Body of pancreas (tissue), 4 donors: ENCODE data around the gene FAM3A. TPM values are rescaled to one million over a fixed set of nuclear protein-coding genes. Genes with fewer than 3 reads are reported as not detected.

ENCODE experiments used
- ATAC-seq: fragments of 150-250 bp; one replicate; pipeline ENCODE4 v1.9.1; 2016
- DNase-seq, 4 donors: peaks; one replicate each; pipeline ENCODE4 v3.0.0-alpha.2; 2019
- H3K27ac ChIP-seq, 4 donors: fragments of 200-600 bp; sonication (generic); 1 replicate in 3 of 4; 2 replicates in 1 of 4; pipeline versions ENCODE4 v1.5.1 to v1.6.1; 2016 to 2019; ENCODE audit warnings: mild to moderate bottlenecking in 1 of 4, mixed read lengths in 1 of 4, moderate library complexity in 1 of 4
- H3K27me3 ChIP-seq, 2 donors: fragments of 200-600 bp; sonication (generic); one replicate each; pipeline ENCODE4 v1.6.0; 2016; ENCODE audit warnings: mild to moderate bottlenecking in 1 of 2
- H3K36me3 ChIP-seq, 2 donors: fragments of 200-600 bp; sonication (generic); replicated peaks in 1 of 2; 2 replicates each; pipeline ENCODE4 v1.5.1; 2016; ENCODE audit warnings: low read depth in 2 of 2; ENCODE audit not compliant: insufficient read depth in 1 of 2
- H3K4me1 ChIP-seq: fragments of 200-600 bp; sonication (generic); one replicate; pipeline ENCODE4 v1.6.0; 2016
- H3K4me3 ChIP-seq, 2 donors: fragments of 200-600 bp; sonication (generic); 1 replicate in 1 of 2; 2 replicates in 1 of 2; pipeline ENCODE4 v1.5.1; 2016 to 2019
- H3K9me3 ChIP-seq, 3 donors: fragments of 200-600 bp; sonication (generic); 1 replicate in 2 of 3; 2 replicates in 1 of 3; pipeline ENCODE4 v1.5.1; 2016
- POLR2A ChIP-seq, 3 donors: fragments of 450-650 bp; IDR thresholded peaks; one replicate each; pipeline ENCODE4 v1.6.1; 2016; ENCODE audit warnings: antibody characterized with exemption in 3 of 3, mild to moderate bottlenecking in 2 of 3
- WGBS, 2 donors: methylation state at CpG; one replicate each; pipeline ENCODE4 v1.1.5; 2017; 5-methylcytosine and 5-hydroxymethylcytosine counted together
- intact Hi-C: fragments of 100-400 bp; cut with DNase I; formaldehyde crosslinking; loops from one replicate; pipeline ENCODE4 v1.15.1; 2023
- total RNA-seq, 2 donors: library from RNA; depleted of rRNA; stranded (reverse); fragments of >200 nt; gene quantifications; one replicate each; pipeline ENCODE4 v1.1.0, GENCODE V29; 2016
- TF ChIP-seq, protein P1 (sequence below), 7 experiments: fragments of 450-650 bp in 4 of 7; fragments of 200-600 bp in 3 of 7; sonication (generic) in 3 of 7; IDR thresholded peaks; one replicate each; pipeline ENCODE4 v1.5.1; 2016 to 2019; ENCODE audit warnings: antibody characterized with exemption in 7 of 7

Gene FAM3A
- total RNA-seq, 2 donors from 2014 or later = 32.3 to 48.3 TPM

- intact Hi-C loops = no loop called here
- DNase-seq (no peak), ATAC-seq (no peak)
- Histone ChIP-seq H3K4me1 (peaks cover 14% of the 10 kb centered on the region), H3K27ac (peak overlapping the region; percentile 64 to 93 (median 80)), H3K4me3 (peak overlapping the region; percentile 41 to 45), H3K27me3 (no peaks in the 10 kb centered on the region), H3K36me3 (no peaks in the 10 kb centered on the region), H3K9me3 (no peaks in the 10 kb centered on the region)
- TF ChIP-seq, protein P1, sequence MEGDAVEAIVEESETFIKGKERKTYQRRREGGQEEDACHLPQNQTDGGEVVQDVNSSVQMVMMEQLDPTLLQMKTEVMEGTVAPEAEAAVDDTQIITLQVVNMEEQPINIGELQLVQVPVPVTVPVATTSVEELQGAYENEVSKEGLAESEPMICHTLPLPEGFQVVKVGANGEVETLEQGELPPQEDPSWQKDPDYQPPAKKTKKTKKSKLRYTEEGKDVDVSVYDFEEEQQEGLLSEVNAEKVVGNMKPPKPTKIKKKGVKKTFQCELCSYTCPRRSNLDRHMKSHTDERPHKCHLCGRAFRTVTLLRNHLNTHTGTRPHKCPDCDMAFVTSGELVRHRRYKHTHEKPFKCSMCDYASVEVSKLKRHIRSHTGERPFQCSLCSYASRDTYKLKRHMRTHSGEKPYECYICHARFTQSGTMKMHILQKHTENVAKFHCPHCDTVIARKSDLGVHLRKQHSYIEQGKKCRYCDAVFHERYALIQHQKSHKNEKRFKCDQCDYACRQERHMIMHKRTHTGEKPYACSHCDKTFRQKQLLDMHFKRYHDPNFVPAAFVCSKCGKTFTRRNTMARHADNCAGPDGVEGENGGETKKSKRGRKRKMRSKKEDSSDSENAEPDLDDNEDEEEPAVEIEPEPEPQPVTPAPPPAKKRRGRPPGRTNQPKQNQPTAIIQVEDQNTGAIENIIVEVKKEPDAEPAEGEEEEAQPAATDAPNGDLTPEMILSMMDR (IDR thresholded peaks at IDR 0.05) = no peak
- TF ChIP-seq POLR2A (IDR thresholded peaks at IDR 0.05) = no peak
- WGBS, 2 donors = 0 to 1% methylated on average over 8 to 9 of the region's 9 CpGs
Observed at GRCh38 chrX:154548028-154548316, 31.9 kb upstream of the FAM3A start.

DNA sequence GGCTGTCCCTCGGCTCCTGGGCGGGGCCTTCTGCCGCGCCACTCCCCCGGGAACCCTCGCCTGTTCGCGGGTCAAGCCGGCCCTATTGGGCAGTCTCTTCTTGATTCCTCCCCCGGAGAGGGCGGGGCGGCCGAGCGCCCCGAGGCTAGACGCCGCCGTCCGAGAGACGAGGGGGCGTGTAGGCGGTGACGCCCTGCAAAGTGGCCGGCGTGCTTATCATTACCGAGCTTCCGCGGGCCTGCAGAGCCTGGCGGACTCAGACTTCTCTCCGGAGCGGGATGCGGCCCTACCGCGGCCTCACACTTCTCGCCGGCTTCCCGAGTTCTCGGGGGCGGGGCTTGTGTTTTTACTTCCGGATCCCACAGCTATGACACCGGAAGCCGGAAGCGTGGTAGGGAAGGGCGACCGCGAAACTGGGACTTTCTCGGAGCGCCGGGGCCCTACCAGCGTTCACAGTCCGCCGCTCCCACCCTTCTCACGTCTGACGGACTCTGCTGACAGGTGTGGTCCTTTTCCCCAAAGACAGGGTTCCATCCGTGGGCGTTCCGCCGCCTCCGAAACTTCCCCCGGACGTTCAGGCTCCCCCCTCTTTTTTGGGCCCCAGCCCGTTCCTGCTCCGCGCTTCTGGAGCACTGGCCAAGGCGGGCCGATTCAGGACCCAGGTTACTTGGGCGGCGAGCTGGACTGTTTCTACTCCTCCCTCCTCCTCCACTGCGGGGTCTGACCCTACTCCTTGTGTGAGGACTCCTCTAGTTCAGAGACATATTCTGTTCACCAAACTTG, 31.4 kb upstream of the FAM3A start, which contains the start of gene IKBKG:
Gene IKBKG, plus strand, starts transcription at position 376 of the 783 bp plus-strand sequence. CDS start 4,383 bp downstream, outside the sequence.
- H3K27me3 ChIP-seq = no peaks in the 10 kb centered on the region
- H3K4me1 ChIP-seq = peaks cover 14% of the 10 kb centered on the region
- ATAC-seq (peak; percentile 95), DNase-seq (peak; percentile 88 to 90 (median 90))
- peak within 1 kb of the TSS; percentile 41 to 45 for H3K4me3 ChIP-seq
- H3K9me3 ChIP-seq = no peaks in the 10 kb centered on the region
- peak within 1 kb of the TSS; percentile 64 to 93 (median 80) for H3K27ac ChIP-seq
- no peaks in the 10 kb centered on the region for H3K36me3 ChIP-seq
- TF ChIP-seq, protein P1 (IDR thresholded peaks at IDR 0.05) = no peak
- TF ChIP-seq POLR2A (IDR thresholded peaks at IDR 0.05) = peak; percentile 24 to 63 (median 62)
- intact Hi-C loops = no loop called here
- 0 to 1% methylated on average over 4 to 56 of the region's 69 CpGs for WGBS, 2 donors

GRCh38 chrX:154546354-154547244, 30.6 kb upstream of the FAM3A start, which contains the start of gene G6PD:
TSS of gene G6PD (minus strand) at chrX:154546846. CDS start at chrX:154546155, 691 bp downstream.
- Histone ChIP-seq H3K4me3 (peak within 1 kb of the TSS; percentile 41 to 45), H3K27ac (peak within 1 kb of the TSS; percentile 64 to 93 (median 80)), H3K4me1 (peaks cover 22% of the 10 kb centered on the region), H3K9me3 (no peaks in the 10 kb centered on the region), H3K36me3 (no peaks in the 10 kb centered on the region), H3K27me3 (no peaks in the 10 kb centered on the region)
- WGBS, 2 donors = 2% methylated on average over 26 of the region's 92 CpGs; no CpG with 5 or more reads in 1 of the 2 donors
- DNase-seq (peak; percentile 76 to 85 (median 77)), ATAC-seq (peak; percentile 82)
- intact Hi-C loops = no loop called here
- TF ChIP-seq POLR2A (IDR thresholded peaks at IDR 0.05) = peak in 1 of 3 donors; percentile 8
- TF ChIP-seq, protein P1 (IDR thresholded peaks at IDR 0.05) = peak in 3 of 7 experiments; percentile 8 to 24 (median 17)

GRCh38 chrX:154545673-154546274, 29.7 kb upstream of the FAM3A start:
- 78 to 88% methylated on average over 6 to 17 of the region's 17 CpGs for WGBS, 2 donors
- no peak overlapping the region for H3K4me3 ChIP-seq
- TF ChIP-seq, protein P1 (IDR thresholded peaks at IDR 0.05) = no peak
- TF ChIP-seq POLR2A (IDR thresholded peaks at IDR 0.05) = no peak

More at GRCh38 chrX:154545673-154546274, 29.7 kb upstream of the FAM3A start:
- no peak for ATAC-seq
- peaks cover 23% of the 10 kb centered on the region for H3K4me1 ChIP-seq
- no peak overlapping the region for H3K27ac ChIP-seq
- no peaks in the 10 kb centered on the region for H3K27me3 ChIP-seq
- no peak for DNase-seq
- H3K9me3 ChIP-seq = no peaks in the 10 kb centered on the region
- intact Hi-C loops = no loop called here
- H3K36me3 ChIP-seq = no peaks in the 10 kb centered on the region
